Neural cell (in vitro differentiated cells): Measurements from ENCODE around the gene MARK2. TPM values are rescaled to one million over a fixed set of nuclear protein-coding genes. Genes with fewer than 3 reads are reported as not detected.

Experiments
- H2AFZ ChIP-seq: fragments of 200-600, 300-800 bp; sonication (generic), shearing (Covaris generic); 2 replicates; pipeline ENCODE4 v1.6.0; 2014; ENCODE audit warnings: low read depth, mild to moderate bottlenecking, antibody characterized with exemption, low read length, moderate library complexity
- H3F3A ChIP-seq: fragments of 200-600 bp; shearing (Covaris generic); 2 replicates; pipeline ENCODE4 v1.6.1; 2016; ENCODE audit warnings: mild to moderate bottlenecking, moderate library complexity, mixed read lengths, antibody characterized with exemption, low read length; ENCODE audit not compliant: insufficient read depth, poor library complexity, severe bottlenecking
- H3K27ac ChIP-seq: fragments of 200-600, 300-800 bp; sonication (generic), shearing (Covaris generic); 2 replicates; pipeline ENCODE4 v1.5.1; 2014; ENCODE audit warnings: mild to moderate bottlenecking, low read length, moderate library complexity
- H3K27me3 ChIP-seq: fragments of 300-800, 200-600 bp; sonication (generic), shearing (Covaris generic); 2 replicates; pipeline ENCODE4 v1.6.0; 2014; ENCODE audit warnings: mild to moderate bottlenecking, low read depth, low read length, moderate library complexity; ENCODE audit not compliant: insufficient read depth
- H3K36me3 ChIP-seq: fragments of 300-800, 200-600 bp; sonication (generic), shearing (Covaris generic); 2 replicates; pipeline ENCODE4 v1.5.1; 2014; ENCODE audit warnings: mild to moderate bottlenecking, antibody characterized with exemption, low read length, moderate library complexity; ENCODE audit not compliant: insufficient read depth
- H3K4me2 ChIP-seq: fragments of 300-800, 200-600 bp; sonication (generic), shearing (Covaris generic); 2 replicates; pipeline ENCODE4 v1.6.0; 2014; ENCODE audit warnings: mild to moderate bottlenecking, low read length
- H3K4me3 ChIP-seq: fragments of 300-800, 200-600 bp; sonication (generic), shearing (Covaris generic); 2 replicates; pipeline ENCODE4 v1.5.1; 2014; ENCODE audit warnings: mild to moderate bottlenecking, low read length, moderate library complexity
- H3K79me2 ChIP-seq: fragments of 200-600 bp; shearing (Covaris generic); replicated peaks from 2 replicates; pipeline ENCODE4 v1.6.0; 2014; ENCODE audit warnings: mild to moderate bottlenecking, low read length, moderate library complexity; ENCODE audit not compliant: insufficient read depth
- H3K9ac ChIP-seq: fragments of 300-800, 200-600 bp; sonication (generic), shearing (Covaris generic); 2 replicates; pipeline ENCODE4 v1.6.1; 2016; ENCODE audit warnings: mild to moderate bottlenecking, low read length, mixed read lengths
- H3K9me2 ChIP-seq: fragments of 200-600 bp; shearing (Covaris generic); 2 replicates; pipeline ENCODE4 v1.6.1; 2016; ENCODE audit warnings: mild to moderate bottlenecking, low read length, mixed read lengths; ENCODE audit not compliant: insufficient read depth
- H3K9me3 ChIP-seq: fragments of 200-600, 300-800 bp; sonication (generic), shearing (Covaris generic); 2 replicates; pipeline ENCODE4 v1.6.1; 2016; ENCODE audit warnings: mild to moderate bottlenecking, mixed run types, low read length, moderate library complexity, mixed read lengths
- H4K20me1 ChIP-seq: fragments of 200-600 bp; shearing (Covaris generic); 2 replicates; pipeline ENCODE4 v1.6.1; 2016; ENCODE audit warnings: mild to moderate bottlenecking, mixed run types; ENCODE audit not compliant: insufficient read depth
- CTCF ChIP-seq: fragments of 450-650 bp; IDR thresholded peaks from 2 replicates; pipeline ENCODE4 v1.5.1; 2014; ENCODE audit warnings: antibody characterized with exemption, mild to moderate bottlenecking, moderate library complexity; ENCODE audit not compliant: poor library complexity, severe bottlenecking
- EP300 ChIP-seq: fragments of 450-650 bp; conservative IDR thresholded peaks from 2 replicates; pipeline ENCODE4 v1.6.1; 2014; ENCODE audit warnings: antibody characterized with exemption, mild to moderate bottlenecking, moderate library complexity; ENCODE audit not compliant: poor library complexity, severe bottlenecking
- EZH2 ChIP-seq: fragments of 200-600, 300-800 bp; shearing (Covaris generic), sonication (generic); IDR thresholded peaks from 2 replicates; pipeline ENCODE4 v1.6.1; 2014; ENCODE audit warnings: antibody characterized with exemption, low read length, borderline replicate concordance, mild to moderate bottlenecking; ENCODE audit not compliant: insufficient read depth, poor library complexity, severe bottlenecking
- MXI1 ChIP-seq: fragments of 450-650 bp; conservative IDR thresholded peaks from 2 replicates; pipeline ENCODE4 v1.6.1; 2014; ENCODE audit warnings: antibody characterized with exemption, mild to moderate bottlenecking; ENCODE audit not compliant: poor library complexity, severe bottlenecking
- POLR2AphosphoS5 ChIP-seq: IDR thresholded peaks from 2 replicates; pipeline ENCODE4 v1.6.1; 2012
- RAD21 ChIP-seq: fragments of 450-650 bp; conservative IDR thresholded peaks from 2 replicates; pipeline ENCODE4 v1.6.1; 2014; ENCODE audit warnings: antibody characterized with exemption, mild to moderate bottlenecking, moderate library complexity
- REST ChIP-seq: IDR thresholded peaks from 2 replicates; pipeline ENCODE4 v1.6.1; 2012; ENCODE audit warnings: borderline replicate concordance
- SMC3 ChIP-seq: fragments of 450-650 bp; conservative IDR thresholded peaks from 2 replicates; pipeline ENCODE4 v1.6.1; 2014; ENCODE audit warnings: antibody characterized with exemption, mild to moderate bottlenecking, moderate library complexity; ENCODE audit not compliant: poor library complexity
- TAF1 ChIP-seq: IDR thresholded peaks from 2 replicates; pipeline ENCODE4 v1.6.1; 2012; ENCODE audit warnings: low read depth
- polyA plus RNA-seq: library from polyadenylated mRNA; depleted of rRNA; stranded (reverse); fragments of >200 nt; gene quantifications from 2 replicates; pipeline ENCODE4 v1.2.3, GENCODE V29; 2014

Gene MARK2
- polyA plus RNA-seq, 1 donor from 2014 or later = 11.3 TPM

- Histone ChIP-seq H3F3A (no peaks in the 10 kb centered on the region), H3K4me2 (no peak overlapping the region), H3K4me3 (no peak overlapping the region), H3K9me2 (no peaks in the 10 kb centered on the region), H3K9ac (no peak overlapping the region), H3K27ac (no peak overlapping the region), H2AFZ (no peak overlapping the region), H4K20me1 (no peaks in the 10 kb centered on the region), H3K36me3 (peaks cover under 1% of the 10 kb centered on the region), H3K79me2 (peaks cover 15% of the 10 kb centered on the region), H3K27me3 (no peaks in the 10 kb centered on the region), H3K9me3 (no peaks in the 10 kb centered on the region)
- TF ChIP-seq SMC3 (no peak), TAF1 (no peak), EP300 (no peak), EZH2 (no peak), MXI1 (no peak)
Observed at GRCh38 chr11:63870351-63871140, 31.6 kb downstream of the MARK2 start.

- Histone ChIP-seq H3K27ac (no peak overlapping the region), H3K36me3 (peaks cover 4% of the 10 kb centered on the region), H3K9me3 (no peaks in the 10 kb centered on the region), H4K20me1 (no peaks in the 10 kb centered on the region), H3F3A (no peaks in the 10 kb centered on the region), H3K4me2 (no peak overlapping the region), H3K9me2 (no peaks in the 10 kb centered on the region), H3K79me2 (peaks cover 15% of the 10 kb centered on the region), H2AFZ (no peak overlapping the region), H3K4me3 (no peak overlapping the region), H3K27me3 (no peaks in the 10 kb centered on the region), H3K9ac (no peak overlapping the region)
- no peak for TF ChIP-seq RAD21
- peak; percentile 21 for TF ChIP-seq CTCF
- no peak for TF ChIP-seq POLR2AphosphoS5
Observed at GRCh38 chr11:63871962-63872799, 33.3 kb downstream of the MARK2 start.

- H2AFZ ChIP-seq = no peak overlapping the region
- no peak overlapping the region for H3K9ac ChIP-seq
- no peaks in the 10 kb centered on the region for H4K20me1 ChIP-seq
- no peaks in the 10 kb centered on the region for H3K9me3 ChIP-seq
- TF ChIP-seq POLR2AphosphoS5 (no peak), REST (no peak), RAD21 (no peak), CTCF (no peak), EZH2 (no peak), MXI1 (no peak), SMC3 (no peak), TAF1 (no peak), EP300 (no peak)
- H3K79me2 ChIP-seq = peaks cover 15% of the 10 kb centered on the region
- no peak overlapping the region for H3K4me3 ChIP-seq
- no peaks in the 10 kb centered on the region for H3F3A ChIP-seq
- peaks cover 4% of the 10 kb centered on the region for H3K36me3 ChIP-seq
- H3K27me3 ChIP-seq = no peaks in the 10 kb centered on the region
- no peak overlapping the region for H3K27ac ChIP-seq
- no peak overlapping the region for H3K4me2 ChIP-seq
- no peaks in the 10 kb centered on the region for H3K9me2 ChIP-seq
Observed at GRCh38 chr11:63872800-63873197, 33.9 kb downstream of the MARK2 start.
